H9 (cell line): Measurements from ENCODE around the gene METTL26. TPM values are rescaled to one million over a fixed set of nuclear protein-coding genes. Genes with fewer than 3 reads are reported as not detected.

Source experiments
- DNase-seq: peaks from one replicate; pipeline ENCODE4 v3.0.0-alpha.2; 2017
- H2AFZ ChIP-seq: one replicate; pipeline ENCODE4 v1.6.1; 2013; ENCODE audit warnings: mild to moderate bottlenecking, low read length, control low read depth, moderate library complexity
- H2AK5ac ChIP-seq: 2 replicates; pipeline ENCODE4 v1.6.1; 2013; ENCODE audit warnings: low read length, control low read depth, mixed read lengths; ENCODE audit not compliant: insufficient read length
- H2BK120ac ChIP-seq: one replicate; pipeline ENCODE4 v1.6.1; 2013; ENCODE audit warnings: low read depth, mild to moderate bottlenecking, low read length, control low read depth, inconsistent platforms; ENCODE audit not compliant: poor library complexity, severe bottlenecking
- H2BK12ac ChIP-seq: 2 replicates; pipeline ENCODE4 v1.6.1; 2013; ENCODE audit warnings: low read length, control low read depth, mixed read lengths, low read depth; ENCODE audit not compliant: insufficient read length
- H2BK15ac ChIP-seq: 2 replicates; pipeline ENCODE4 v1.6.1; 2013; ENCODE audit warnings: low read depth, low read length, control low read depth
- H2BK20ac ChIP-seq: one replicate; pipeline ENCODE4 v1.6.1; 2013; ENCODE audit warnings: low read depth, mild to moderate bottlenecking, low read length, control low read depth, inconsistent platforms; ENCODE audit not compliant: poor library complexity, severe bottlenecking
- H2BK5ac ChIP-seq: 2 replicates; pipeline ENCODE4 v1.6.1; 2013; ENCODE audit warnings: low read length, control low read depth, mixed read lengths; ENCODE audit not compliant: insufficient read length
- H3K14ac ChIP-seq: 2 replicates; pipeline ENCODE4 v1.6.1; 2013; ENCODE audit warnings: low read length, control low read depth; ENCODE audit not compliant: insufficient read depth
- H3K18ac ChIP-seq: 2 replicates; pipeline ENCODE4 v1.6.1; 2013; ENCODE audit warnings: low read depth, mild to moderate bottlenecking, mixed read lengths, low read length, control low read depth; ENCODE audit not compliant: insufficient read length
- H3K23ac ChIP-seq: 2 replicates; pipeline ENCODE4 v1.6.1; 2013; ENCODE audit warnings: low read length, control low read depth, mixed read lengths, low read depth; ENCODE audit not compliant: insufficient read length
- H3K23me2 ChIP-seq: 2 replicates; pipeline ENCODE4 v1.6.1; 2013; ENCODE audit warnings: low read depth, mild to moderate bottlenecking, mixed read lengths, low read length, control low read depth; ENCODE audit not compliant: insufficient read length, poor library complexity, severe bottlenecking
- H3K27ac ChIP-seq: 2 replicates; pipeline ENCODE4 v1.5.1; 2013; ENCODE audit warnings: low read length, control low read depth, mixed read lengths, low read depth; ENCODE audit not compliant: insufficient read length
- H3K27me3 ChIP-seq: 2 replicates; pipeline ENCODE4 v1.6.1; 2013; ENCODE audit warnings: low read length, control low read depth, inconsistent platforms; ENCODE audit not compliant: insufficient read depth
- H3K4ac ChIP-seq: 2 replicates; pipeline ENCODE4 v1.6.1; 2013; ENCODE audit warnings: low read depth, mild to moderate bottlenecking, control low read depth, inconsistent platforms, low read length, moderate library complexity
- H3K4me1 ChIP-seq: 2 replicates; pipeline ENCODE4 v1.6.1; 2013; ENCODE audit warnings: low read length, control low read depth, inconsistent platforms; ENCODE audit not compliant: insufficient read depth
- H3K4me2 ChIP-seq: 2 replicates; pipeline ENCODE4 v1.6.1; 2013; ENCODE audit warnings: low read length, control low read depth, mixed read lengths; ENCODE audit not compliant: insufficient read length, insufficient read depth
- H3K56ac ChIP-seq: 2 replicates; pipeline ENCODE4 v1.6.1; 2013; ENCODE audit warnings: low read depth, mild to moderate bottlenecking, mixed read lengths, low read length, control low read depth; ENCODE audit not compliant: insufficient read length
- H3K79me1 ChIP-seq: 2 replicates; pipeline ENCODE4 v1.6.1; 2013; ENCODE audit warnings: low read depth, mild to moderate bottlenecking, moderate library complexity, low read length, control low read depth, inconsistent platforms; ENCODE audit not compliant: insufficient read depth, poor library complexity, severe bottlenecking
- H3K79me2 ChIP-seq: 2 replicates; pipeline ENCODE4 v1.6.1; 2013; ENCODE audit warnings: low read length, control low read depth, inconsistent platforms; ENCODE audit not compliant: insufficient read depth
- H3K9ac ChIP-seq: 2 replicates; pipeline ENCODE4 v1.6.1; 2013; ENCODE audit warnings: low read length, control low read depth, mixed read lengths; ENCODE audit not compliant: insufficient read length; ENCODE audit errors: extremely low read depth
- H3K9me3 ChIP-seq: one replicate; pipeline ENCODE4 v1.6.1; 2013; ENCODE audit warnings: low read depth, low read length, inconsistent platforms; ENCODE audit not compliant: control insufficient read depth
- H3T11ph ChIP-seq: one replicate; pipeline ENCODE4 v1.6.1; 2013; ENCODE audit warnings: mild to moderate bottlenecking, low read length, control low read depth, inconsistent platforms
- H4K20me1 ChIP-seq: one replicate; pipeline ENCODE4 v1.6.1; 2013; ENCODE audit not compliant: control insufficient read depth, insufficient read length, insufficient read depth
- H4K5ac ChIP-seq: 2 replicates; pipeline ENCODE4 v1.6.1; 2013; ENCODE audit warnings: low read depth, mild to moderate bottlenecking, mixed read lengths, low read length, control low read depth; ENCODE audit not compliant: insufficient read length
- H4K8ac ChIP-seq: replicated peaks from 2 replicates; pipeline ENCODE4 v1.6.1; 2013; ENCODE audit warnings: low read length, control low read depth, mixed read lengths, low read depth; ENCODE audit not compliant: insufficient read length
- H4K91ac ChIP-seq: 2 replicates; pipeline ENCODE4 v1.6.1; 2013; ENCODE audit warnings: low read depth, mild to moderate bottlenecking, moderate library complexity, mixed read lengths, low read length, control low read depth; ENCODE audit not compliant: insufficient read length
- H3K27ac Mint-ChIP-seq, 3 experiments: 2 replicates in 2 of 3; 3 replicates in 1 of 3; pipeline ENCODE4 v1.8.0; 2020 to 2021; ENCODE audit warnings: mixed read lengths in 3 of 3, mild to moderate bottlenecking in 1 of 3, moderate library complexity in 1 of 3
- H3K27me3 Mint-ChIP-seq: 2 replicates; pipeline ENCODE4 v1.8.0; 2021; ENCODE audit warnings: low read depth, mild to moderate bottlenecking, moderate library complexity, mixed read lengths
- H3K36me3 Mint-ChIP-seq, 3 experiments: 2 replicates in 2 of 3; 3 replicates in 1 of 3; pipeline ENCODE4 v1.8.0; 2020 to 2021; ENCODE audit warnings: low read depth in 3 of 3, mixed read lengths in 3 of 3; ENCODE audit not compliant: insufficient read depth in 1 of 3
- H3K4me1 Mint-ChIP-seq, 2 experiments: 2 replicates each; pipeline ENCODE4 v1.8.0; 2020; ENCODE audit warnings: mixed read lengths in 2 of 2
- H3K4me3 Mint-ChIP-seq, 2 experiments: 2 replicates in 1 of 2; 3 replicates in 1 of 2; pipeline ENCODE4 v1.8.0; 2020 to 2021; ENCODE audit warnings: mild to moderate bottlenecking in 2 of 2, mixed read lengths in 2 of 2, moderate library complexity in 1 of 2
- H3K9me3 Mint-ChIP-seq, 2 experiments: 2 replicates in 1 of 2; 3 replicates in 1 of 2; pipeline ENCODE4 v1.8.0; 2020; ENCODE audit warnings: mild to moderate bottlenecking in 2 of 2, mixed read lengths in 2 of 2, moderate library complexity in 1 of 2
- WGBS: extraction: QIAGEN DNeasy Blood & Tissue Kit; methylation state at CpG from one replicate; pipeline ENCODE4 v1.1.7; 2013; ENCODE audit warnings: missing lambda C conversion rate, low lambda C conversion rate, mixed read lengths; ENCODE audit not compliant: insufficient read length; ENCODE audit errors: extremely low coverage; 5-methylcytosine and 5-hydroxymethylcytosine counted together
- total RNA-seq: library from RNA; stranded (reverse); gene quantifications from 2 replicates; pipeline ENCODE4 v1.2.1, GENCODE V29; 2021
- TF ChIP-seq, protein P1 (sequence below): fragments of 200-600 bp; sonication (generic); conservative IDR thresholded peaks from 3 replicates; pipeline ENCODE4 v1.8.0; 2021; ENCODE audit warnings: antibody characterized with exemption, mild to moderate bottlenecking

The METTL26 gene
- total RNA-seq, 1 experiment from 2014 or later, result 108 TPM

GRCh38 chr16:629833-630248 is 6.3 kb downstream of the METTL26 start:
- no peak overlapping the region for H3K56ac ChIP-seq
- H4K20me1 ChIP-seq, result no peaks in the 10 kb centered on the region
- H3K14ac ChIP-seq, result peak overlapping the region; percentile 3
- peaks cover 0 to 14% (median 0%) of the 10 kb centered on the region in 3 experiments; a peak in 4 of 7 replicates for H3K36me3 Mint-ChIP-seq
- H3K9me3 Mint-ChIP-seq, result no peaks in the 10 kb centered on the region
- no peaks in the 10 kb centered on the region for H3K79me1 ChIP-seq
- H3K23ac ChIP-seq, result no peak overlapping the region
- no peak overlapping the region for H2AK5ac ChIP-seq
- no peak overlapping the region for H4K5ac ChIP-seq
- no peaks in the 10 kb centered on the region for H3K79me2 ChIP-seq
- no peak overlapping the region for H2BK5ac ChIP-seq
- H4K8ac ChIP-seq, result no peak overlapping the region
- H3K4me1 ChIP-seq, result no peaks in the 10 kb centered on the region; the same call in 1 of the 2 replicates
- peak; percentile 63 for DNase-seq
- H2BK12ac ChIP-seq, result no peak overlapping the region
- H3K18ac ChIP-seq, result peak overlapping the region; percentile 4
- no peak overlapping the region for H2BK15ac ChIP-seq
- H3K4me3 Mint-ChIP-seq, result peak overlapping the region; percentile 19 to 69; a peak in 4 of 5 replicates
- no peak overlapping the region for H2AFZ ChIP-seq
- H3K4me2 ChIP-seq, result no peak overlapping the region
- no peaks in the 10 kb centered on the region for H3K9me3 ChIP-seq
- no peak overlapping the region for H3K27ac ChIP-seq
- peaks cover 8% of the 10 kb centered on the region for H3K23me2 ChIP-seq
- no peak overlapping the region for H2BK120ac ChIP-seq
- H3K9ac ChIP-seq, result no peak overlapping the region
- H3K27ac Mint-ChIP-seq, result peak overlapping the region in 2 of 3 experiments; percentile 57 to 83; a peak in 2 of 7 replicates
- no peak overlapping the region for H3K4ac ChIP-seq
- no peak overlapping the region for H4K91ac ChIP-seq
- no peak overlapping the region for H3T11ph ChIP-seq
- H3K27me3 ChIP-seq, result no peaks in the 10 kb centered on the region
- no CpG with 5 or more reads among the region's 11 CpGs for WGBS
- no peaks in the 10 kb centered on the region for H3K27me3 Mint-ChIP-seq
- H3K4me1 Mint-ChIP-seq, result peaks cover 6 to 30% of the 10 kb centered on the region in 2 experiments; a peak in 3 of 4 replicates
- TF ChIP-seq, protein P1, sequence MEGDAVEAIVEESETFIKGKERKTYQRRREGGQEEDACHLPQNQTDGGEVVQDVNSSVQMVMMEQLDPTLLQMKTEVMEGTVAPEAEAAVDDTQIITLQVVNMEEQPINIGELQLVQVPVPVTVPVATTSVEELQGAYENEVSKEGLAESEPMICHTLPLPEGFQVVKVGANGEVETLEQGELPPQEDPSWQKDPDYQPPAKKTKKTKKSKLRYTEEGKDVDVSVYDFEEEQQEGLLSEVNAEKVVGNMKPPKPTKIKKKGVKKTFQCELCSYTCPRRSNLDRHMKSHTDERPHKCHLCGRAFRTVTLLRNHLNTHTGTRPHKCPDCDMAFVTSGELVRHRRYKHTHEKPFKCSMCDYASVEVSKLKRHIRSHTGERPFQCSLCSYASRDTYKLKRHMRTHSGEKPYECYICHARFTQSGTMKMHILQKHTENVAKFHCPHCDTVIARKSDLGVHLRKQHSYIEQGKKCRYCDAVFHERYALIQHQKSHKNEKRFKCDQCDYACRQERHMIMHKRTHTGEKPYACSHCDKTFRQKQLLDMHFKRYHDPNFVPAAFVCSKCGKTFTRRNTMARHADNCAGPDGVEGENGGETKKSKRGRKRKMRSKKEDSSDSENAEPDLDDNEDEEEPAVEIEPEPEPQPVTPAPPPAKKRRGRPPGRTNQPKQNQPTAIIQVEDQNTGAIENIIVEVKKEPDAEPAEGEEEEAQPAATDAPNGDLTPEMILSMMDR, result no peak
- no peak overlapping the region for H2BK20ac ChIP-seq
